Measurements from ENCODE around the gene SNAPC4. TPM values are rescaled to one million over a fixed set of nuclear protein-coding genes. Genes with fewer than 3 reads are reported as not detected.
"Not testable (repeated sequence)": the region's sequence is repeated elsewhere in the genome, so short reads cannot be mapped to it uniquely, and the experiment has no call there.

SNAPC4 gene
- total and polyA plus RNA-seq, 4 donors, result 1.6 to 13.9 (median 7.3) TPM

GRCh38 chr9:136405904-136406303 lies 5.9 kb upstream of the SNAPC4 start:
- H3K27me3 ChIP-seq (ENCODE audit: control insufficient read depth in 1 of 2, insufficient read depth in 2 of 2, low read length in 1 of 2); H3K27ac ChIP-seq (ENCODE audit: low read depth in 1 of 2, low read length in 2 of 2); H3K4me3 ChIP-seq (ENCODE audit: low read length in 2 of 2); H3K9me3 ChIP-seq (ENCODE audit: control insufficient read depth, low read length); H3K4me1 ChIP-seq (ENCODE audit: control insufficient read depth in 1 of 2, insufficient read depth in 2 of 2, low read length in 2 of 2); ATAC-seq (ENCODE audit: low FRiP score); DNase-seq; H3K36me3 ChIP-seq (ENCODE audit: control insufficient read depth in 1 of 2, insufficient read depth in 2 of 2, low read length in 1 of 2); intact Hi-C loops (cut with DNase I): not testable (repeated sequence)
- WGBS, 2 donors, result 91 to 95% methylated on average over 10 of the region's 10 CpGs

GRCh38 chr9:136405481-136405880 lies 5.5 kb upstream of the SNAPC4 start:
- WGBS, 2 donors, result 86 to 89% methylated on average over 7 of the region's 7 CpGs
- Histone ChIP-seq H3K4me1 (ENCODE audit: control insufficient read depth in 1 of 2, insufficient read depth in 2 of 2, low read length in 2 of 2) (no peaks in the 10 kb centered on the region), H3K4me3 (ENCODE audit: low read length in 2 of 2) (no peak overlapping the region), H3K27me3 (ENCODE audit: control insufficient read depth in 1 of 2, insufficient read depth in 2 of 2, low read length in 1 of 2) (no peaks in the 10 kb centered on the region), H3K27ac (ENCODE audit: low read depth in 1 of 2, low read length in 2 of 2) (no peak overlapping the region), H3K9me3 (ENCODE audit: control insufficient read depth, low read length) (no peaks in the 10 kb centered on the region), H3K36me3 (ENCODE audit: control insufficient read depth in 1 of 2, insufficient read depth in 2 of 2, low read length in 1 of 2) (no peaks in the 10 kb centered on the region)
- no peak for ATAC-seq (ENCODE audit: low FRiP score)
- no peak for DNase-seq
- intact Hi-C loops (cut with DNase I), result no loop called here

- no peak for DNase-seq
- ATAC-seq (ENCODE audit: low FRiP score), result no peak
- intact Hi-C loops (cut with DNase I), result no loop called here
- H3K27me3 ChIP-seq (ENCODE audit: control insufficient read depth in 1 of 2, insufficient read depth in 2 of 2, low read length in 1 of 2), result no peaks in the 10 kb centered on the region
- no peak overlapping the region for H3K27ac ChIP-seq (ENCODE audit: low read depth in 1 of 2, low read length in 2 of 2)
- no peak overlapping the region for H3K4me3 ChIP-seq (ENCODE audit: low read length in 2 of 2)
- no peaks in the 10 kb centered on the region for H3K4me1 ChIP-seq (ENCODE audit: control insufficient read depth in 1 of 2, insufficient read depth in 2 of 2, low read length in 2 of 2)
- no peaks in the 10 kb centered on the region for H3K9me3 ChIP-seq (ENCODE audit: control insufficient read depth, low read length)
- WGBS, 2 donors, result 88 to 91% methylated on average over 14 of the region's 14 CpGs
- H3K36me3 ChIP-seq (ENCODE audit: control insufficient read depth in 1 of 2, insufficient read depth in 2 of 2, low read length in 1 of 2), result no peaks in the 10 kb centered on the region
Observed at GRCh38 chr9:136404801-136405136, 4.8 kb upstream of the SNAPC4 start.

- Histone ChIP-seq H3K9me3 (ENCODE audit: control insufficient read depth, low read length) (no peaks in the 10 kb centered on the region), H3K4me3 (ENCODE audit: low read length in 2 of 2) (no peak overlapping the region), H3K36me3 (ENCODE audit: control insufficient read depth in 1 of 2, insufficient read depth in 2 of 2, low read length in 1 of 2) (no peaks in the 10 kb centered on the region), H3K27ac (ENCODE audit: low read depth in 1 of 2, low read length in 2 of 2) (no peak overlapping the region), H3K27me3 (ENCODE audit: control insufficient read depth in 1 of 2, insufficient read depth in 2 of 2, low read length in 1 of 2) (no peaks in the 10 kb centered on the region), H3K4me1 (ENCODE audit: control insufficient read depth in 1 of 2, insufficient read depth in 2 of 2, low read length in 2 of 2) (no peaks in the 10 kb centered on the region)
- 89 to 90% methylated on average over 32 of the region's 32 CpGs for WGBS, 2 donors
- intact Hi-C loops (cut with DNase I), result no loop called here
- DNase-seq (no peak), ATAC-seq (ENCODE audit: low FRiP score) (no peak)
Observed at GRCh38 chr9:136403915-136404800, 4.2 kb upstream of the SNAPC4 start.

- no peak overlapping the region for H3K4me3 ChIP-seq (ENCODE audit: low read length in 2 of 2)
- no peaks in the 10 kb centered on the region for H3K36me3 ChIP-seq (ENCODE audit: control insufficient read depth in 1 of 2, insufficient read depth in 2 of 2, low read length in 1 of 2)
- 93 to 95% methylated on average over 5 of the region's 5 CpGs for WGBS, 2 donors
- DNase-seq, result no peak
- H3K27ac ChIP-seq (ENCODE audit: low read depth in 1 of 2, low read length in 2 of 2), result no peak overlapping the region
- no peaks in the 10 kb centered on the region for H3K4me1 ChIP-seq (ENCODE audit: control insufficient read depth in 1 of 2, insufficient read depth in 2 of 2, low read length in 2 of 2)
- intact Hi-C loops (cut with DNase I), result no loop called here
- no peaks in the 10 kb centered on the region for H3K9me3 ChIP-seq (ENCODE audit: control insufficient read depth, low read length)
- H3K27me3 ChIP-seq (ENCODE audit: control insufficient read depth in 1 of 2, insufficient read depth in 2 of 2, low read length in 1 of 2), result no peaks in the 10 kb centered on the region
- no peak for ATAC-seq (ENCODE audit: low FRiP score)
Observed at GRCh38 chr9:136403538-136403914, 3.6 kb upstream of the SNAPC4 start.

GRCh38 chr9:136402067-136402466 lies 2.1 kb upstream of the SNAPC4 start:
- Histone ChIP-seq H3K36me3 (ENCODE audit: control insufficient read depth in 1 of 2, insufficient read depth in 2 of 2, low read length in 1 of 2) (no peaks in the 10 kb centered on the region), H3K4me3 (ENCODE audit: low read length in 2 of 2) (no peak overlapping the region), H3K27me3 (ENCODE audit: control insufficient read depth in 1 of 2, insufficient read depth in 2 of 2, low read length in 1 of 2) (no peaks in the 10 kb centered on the region), H3K9me3 (ENCODE audit: control insufficient read depth, low read length) (no peaks in the 10 kb centered on the region), H3K27ac (ENCODE audit: low read depth in 1 of 2, low read length in 2 of 2) (no peak overlapping the region), H3K4me1 (ENCODE audit: control insufficient read depth in 1 of 2, insufficient read depth in 2 of 2, low read length in 2 of 2) (no peaks in the 10 kb centered on the region)
- 68% methylated on average over 13 of the region's 13 CpGs for WGBS, 2 donors
- intact Hi-C loops (cut with DNase I), result no loop called here
- DNase-seq, result no peak
- no peak for ATAC-seq (ENCODE audit: low FRiP score)

GRCh38 chr9:136401173-136401922 lies 1.4 kb upstream of the SNAPC4 start:
- H3K27me3 ChIP-seq (ENCODE audit: control insufficient read depth in 1 of 2, insufficient read depth in 2 of 2, low read length in 1 of 2), result no peaks in the 10 kb centered on the region
- 89 to 90% methylated on average over 18 of the region's 18 CpGs for WGBS, 2 donors
- DNase-seq (no peak), ATAC-seq (ENCODE audit: low FRiP score) (no peak)
- H3K27ac ChIP-seq (ENCODE audit: low read depth in 1 of 2, low read length in 2 of 2), result no peak overlapping the region
- H3K4me1 ChIP-seq (ENCODE audit: control insufficient read depth in 1 of 2, insufficient read depth in 2 of 2, low read length in 2 of 2), result no peaks in the 10 kb centered on the region
- no peaks in the 10 kb centered on the region for H3K9me3 ChIP-seq (ENCODE audit: control insufficient read depth, low read length)
- H3K4me3 ChIP-seq (ENCODE audit: low read length in 2 of 2), result no peak overlapping the region
- intact Hi-C loops (cut with DNase I), result no loop called here
- no peaks in the 10 kb centered on the region for H3K36me3 ChIP-seq (ENCODE audit: control insufficient read depth in 1 of 2, insufficient read depth in 2 of 2, low read length in 1 of 2)

GRCh38 chr9:136399176-136400037 lies 563 bp downstream of the SNAPC4 start:
- WGBS, 2 donors, result 1% methylated on average over 51 to 67 of the region's 67 CpGs
- no peak overlapping the region for H3K27ac ChIP-seq (ENCODE audit: low read depth in 1 of 2, low read length in 2 of 2)
- no peaks in the 10 kb centered on the region for H3K27me3 ChIP-seq (ENCODE audit: control insufficient read depth in 1 of 2, insufficient read depth in 2 of 2, low read length in 1 of 2)
- no peak for DNase-seq
- no peak for ATAC-seq (ENCODE audit: low FRiP score)
- H3K4me3 ChIP-seq (ENCODE audit: low read length in 2 of 2), result peak overlapping the region; percentile 78 to 85
- H3K4me1 ChIP-seq (ENCODE audit: control insufficient read depth in 1 of 2, insufficient read depth in 2 of 2, low read length in 2 of 2), result no peaks in the 10 kb centered on the region
- no peaks in the 10 kb centered on the region for H3K9me3 ChIP-seq (ENCODE audit: control insufficient read depth, low read length)
- intact Hi-C loops (cut with DNase I), result no loop called here
- peaks cover 0 to 4% of the 10 kb centered on the region in 2 donors for H3K36me3 ChIP-seq (ENCODE audit: control insufficient read depth in 1 of 2, insufficient read depth in 2 of 2, low read length in 1 of 2)

Measured in aorta (tissue), 5 donors.